SK-N-SH (cell line): Measurements from ENCODE around the gene HINT1. TPM values are rescaled to one million over a fixed set of nuclear protein-coding genes. Genes with fewer than 3 reads are reported as not detected.

Experiments
- CTCF ChIA-PET: fragments of 300-600, 350-600 bp; formaldehyde crosslinking; extraction: SDS; loops from one replicate; lab custom pipeline; 2021; lab: Yijun Ruan, JAX
- POLR2A ChIA-PET: fragments of 350-600 bp; sonication (Branson Sonifier 250); formaldehyde crosslinking; extraction: SDS; loops from one replicate; lab custom pipeline; 2020; ENCODE audit warnings: antibody characterized with exemption, inconsistent platforms; lab: Yijun Ruan, JAX
- DNase-seq: peaks from one replicate; pipeline ENCODE4 v3.0.0; 2012
- H2AFZ ChIP-seq: fragments of 200-600 bp; sonication (generic); 2 replicates; pipeline ENCODE4 v1.8.1; 2016; ENCODE audit warnings: antibody characterized with exemption, mild to moderate bottlenecking, low read depth
- H3F3A ChIP-seq: fragments of 200-600 bp; sonication (generic); replicated peaks from 2 replicates; pipeline ENCODE3; 2016; ENCODE audit warnings: antibody characterized with exemption, mild to moderate bottlenecking; ENCODE audit not compliant: insufficient read depth
- H3K27ac ChIP-seq, 2 experiments: fragments of 200-500 bp in 1 of 2; fragments of 200-600 bp in 1 of 2; sonication (Bioruptor generic) in 1 of 2; sonication (generic), shearing (Covaris generic) in 1 of 2; 2 replicates each; pipeline versions ENCODE4 v1.5.1 to v1.6.1; 2014 to 2016; ENCODE audit warnings: low read depth in 2 of 2, inconsistent platforms in 1 of 2, low read length in 1 of 2, mild to moderate bottlenecking in 1 of 2, mixed read lengths in 1 of 2
- H3K27me3 ChIP-seq: fragments of 200-600 bp; sonication (generic), shearing (Covaris generic); 2 replicates; pipeline ENCODE4 v1.6.1; 2016; ENCODE audit warnings: mixed run types; ENCODE audit not compliant: insufficient read depth
- H3K36me3 ChIP-seq, 2 experiments: fragments of 200-500 bp in 1 of 2; fragments of 200-600 bp in 1 of 2; sonication (Bioruptor generic) in 1 of 2; sonication (generic) in 1 of 2; replicated peaks in 1 of 2; 2 replicates each; pipeline versions ENCODE3 to v1.5.1; 2014 to 2016; ENCODE audit warnings: low read length in 1 of 2, mild to moderate bottlenecking in 1 of 2; ENCODE audit not compliant: insufficient read depth in 2 of 2, control insufficient read depth in 1 of 2
- H3K4me1 ChIP-seq, 2 experiments: fragments of 200-500 bp in 1 of 2; fragments of 200-600 bp in 1 of 2; sonication (Bioruptor generic) in 1 of 2; sonication (generic), shearing (Covaris generic) in 1 of 2; 2 replicates each; pipeline versions ENCODE4 v1.5.1 to v1.6.1; 2014 to 2016; ENCODE audit warnings: low read depth in 1 of 2, low read length in 1 of 2, mixed run types in 1 of 2; ENCODE audit not compliant: insufficient read depth in 2 of 2, control insufficient read depth in 1 of 2
- H3K4me2 ChIP-seq: fragments of 200-600 bp; sonication (generic), shearing (Covaris generic); 2 replicates; pipeline ENCODE4 v1.6.1; 2017; ENCODE audit warnings: mixed run types
- H3K4me3 ChIP-seq, 2 experiments: fragments of 200-500 bp in 1 of 2; fragments of 200-600 bp in 1 of 2; sonication (Bioruptor generic) in 1 of 2; sonication (generic), shearing (Covaris generic) in 1 of 2; 2 replicates each; pipeline versions ENCODE4 v1.5.1 to v1.8.1; 2014 to 2016; ENCODE audit warnings: low read depth in 2 of 2, inconsistent platforms in 1 of 2, low read length in 1 of 2, mild to moderate bottlenecking in 1 of 2, mixed read lengths in 1 of 2, moderate library complexity in 1 of 2
- H3K79me2 ChIP-seq: fragments of 200-600 bp; sonication (generic); 2 replicates; pipeline ENCODE4 v1.8.1; 2017; ENCODE audit warnings: mild to moderate bottlenecking; ENCODE audit not compliant: insufficient read depth
- H3K9ac ChIP-seq: fragments of 200-600 bp; sonication (generic); 2 replicates; pipeline ENCODE4 v1.6.1; 2017; ENCODE audit warnings: mixed run types
- H3K9me2 ChIP-seq: fragments of 200-600 bp; sonication (generic); 2 replicates; pipeline ENCODE4 v1.6.1; 2017; ENCODE audit warnings: mixed run types
- H3K9me3 ChIP-seq: fragments of 200-600 bp; sonication (generic); 2 replicates; pipeline ENCODE4 v1.6.1; 2017; ENCODE audit warnings: mixed run types, mild to moderate bottlenecking, moderate library complexity
- H4K20me1 ChIP-seq: fragments of 200-600 bp; sonication (generic); 2 replicates; pipeline ENCODE4 v1.6.1; 2017; ENCODE audit warnings: mild to moderate bottlenecking, mixed run types; ENCODE audit not compliant: insufficient read depth
- CTCF ChIP-seq: fragments of 200-600 bp; sonication (generic); IDR thresholded peaks from 2 replicates; pipeline ENCODE4 v1.6.1; 2017; ENCODE audit warnings: antibody characterized with exemption, mild to moderate bottlenecking, moderate library complexity
- EP300 ChIP-seq, 2 experiments: IDR thresholded peaks; 2 replicates each; pipeline versions ENCODE4 v1.4.0 to v1.6.1; 2012; ENCODE audit warnings: borderline replicate concordance in 1 of 2, low read depth in 1 of 2, low read length in 1 of 2
- EZH2phosphoT487 ChIP-seq: fragments of 200-600 bp; sonication (generic); IDR thresholded peaks from 2 replicates; pipeline ENCODE4 v1.6.1; 2017; ENCODE audit warnings: low read depth, mixed run types, mild to moderate bottlenecking, antibody characterized with exemption, moderate library complexity, borderline replicate concordance
- FOXM1 ChIP-seq: IDR thresholded peaks from 2 replicates; pipeline ENCODE4 v1.4.0; 2012; ENCODE audit warnings: low read depth, mild to moderate bottlenecking
- GABPA ChIP-seq: IDR thresholded peaks from 2 replicates; pipeline ENCODE4 v1.4.0; 2012; ENCODE audit warnings: low read depth, mild to moderate bottlenecking
- POLR2AphosphoS5 ChIP-seq: IDR thresholded peaks from 2 replicates; pipeline ENCODE4 v1.6.1; 2012; ENCODE audit warnings: low read depth, low read length
- RAD21 ChIP-seq: IDR thresholded peaks from 2 replicates; pipeline ENCODE4 v1.6.1; 2012; ENCODE audit warnings: mild to moderate bottlenecking, low read length
- RFX5 ChIP-seq: IDR thresholded peaks from 2 replicates; pipeline ENCODE4 v1.6.1; 2012; ENCODE audit warnings: mild to moderate bottlenecking, improper control_type of control experiment, low read length
- TCF12 ChIP-seq: IDR thresholded peaks from 2 replicates; pipeline ENCODE4 v1.4.0; 2012
- YY1 ChIP-seq: IDR thresholded peaks from 2 replicates; pipeline ENCODE4 v1.4.0; 2012; ENCODE audit warnings: low read depth, mild to moderate bottlenecking
- WGBS: methylation state at CpG from one replicate; pipeline ENCODE4 v1.1.6; 2017; ENCODE audit warnings: low lambda C conversion rate; 5-methylcytosine and 5-hydroxymethylcytosine counted together
- polyA plus RNA-seq, 3 experiments: library from polyadenylated mRNA; depleted of rRNA; stranded (reverse); fragments of >200 nt; gene quantifications; 2 replicates each; pipeline ENCODE4 v1.2.3, GENCODE V29; 2012
- TF ChIP-seq, protein P1 (sequence below): IDR thresholded peaks from 2 replicates; pipeline ENCODE4; 2012
- TF ChIP-seq, protein P2 (sequence below): fragments of 150-350 bp; IDR thresholded peaks from 2 replicates; pipeline ENCODE4 v1.6.1; 2017; ENCODE audit warnings: antibody characterized with exemption, low read length, low read depth, borderline replicate concordance

HINT1 gene
- polyA plus RNA-seq, 1 of the 3 experiments (the other 2 are of a cell fraction): 385 TPM

GRCh38 chr5:131211669-131212068 lies 46.6 kb upstream of the HINT1 start:
- H3K27ac ChIP-seq: no peak overlapping the region
- no peaks in the 10 kb centered on the region for H3K9me3 ChIP-seq
- no peaks in the 10 kb centered on the region for H3F3A ChIP-seq
- no peaks in the 10 kb centered on the region for H4K20me1 ChIP-seq
- H3K9me2 ChIP-seq: no peaks in the 10 kb centered on the region
- peaks cover 0 to 4% of the 10 kb centered on the region in 2 experiments; a peak in 1 of 4 replicates for H3K4me1 ChIP-seq
- no peak overlapping the region for H3K4me3 ChIP-seq
- TF ChIP-seq EZH2phosphoT487 (no peak), GABPA (no peak), POLR2AphosphoS5 (no peak), CTCF (no peak), EP300 (IDR thresholded peaks at IDR 0.05; ENCODE audit: borderline replicate concordance in 1 of 2, low read depth in 1 of 2, low read length in 1 of 2) (no peak), RAD21 (no peak), RFX5 (no peak), FOXM1 (no peak)
- TF ChIP-seq, protein P1, sequence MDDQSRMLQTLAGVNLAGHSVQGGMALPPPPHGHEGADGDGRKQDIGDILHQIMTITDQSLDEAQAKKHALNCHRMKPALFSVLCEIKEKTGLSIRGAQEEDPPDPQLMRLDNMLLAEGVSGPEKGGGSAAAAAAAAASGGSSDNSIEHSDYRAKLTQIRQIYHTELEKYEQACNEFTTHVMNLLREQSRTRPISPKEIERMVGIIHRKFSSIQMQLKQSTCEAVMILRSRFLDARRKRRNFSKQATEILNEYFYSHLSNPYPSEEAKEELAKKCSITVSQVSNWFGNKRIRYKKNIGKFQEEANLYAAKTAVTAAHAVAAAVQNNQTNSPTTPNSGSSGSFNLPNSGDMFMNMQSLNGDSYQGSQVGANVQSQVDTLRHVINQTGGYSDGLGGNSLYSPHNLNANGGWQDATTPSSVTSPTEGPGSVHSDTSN: no peak
- TF ChIP-seq, protein P2, sequence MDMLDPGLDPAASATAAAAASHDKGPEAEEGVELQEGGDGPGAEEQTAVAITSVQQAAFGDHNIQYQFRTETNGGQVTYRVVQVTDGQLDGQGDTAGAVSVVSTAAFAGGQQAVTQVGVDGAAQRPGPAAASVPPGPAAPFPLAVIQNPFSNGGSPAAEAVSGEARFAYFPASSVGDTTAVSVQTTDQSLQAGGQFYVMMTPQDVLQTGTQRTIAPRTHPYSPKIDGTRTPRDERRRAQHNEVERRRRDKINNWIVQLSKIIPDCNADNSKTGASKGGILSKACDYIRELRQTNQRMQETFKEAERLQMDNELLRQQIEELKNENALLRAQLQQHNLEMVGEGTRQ: no peak
- TF ChIP-seq, all 33 proteins: peak for 0
- H3K27me3 ChIP-seq: no peaks in the 10 kb centered on the region
- H3K79me2 ChIP-seq: no peaks in the 10 kb centered on the region
- no peak overlapping the region for H3K9ac ChIP-seq
- H3K36me3 ChIP-seq: no peaks in the 10 kb centered on the region
- no peak overlapping the region for H3K4me2 ChIP-seq
- H2AFZ ChIP-seq: no peak overlapping the region
- WGBS: 91% methylated on average over 5 of the region's 5 CpGs
- no peak for DNase-seq
- CTCF ChIA-PET: interaction anchor here (0.6 kb wide), 1 partner anchor 70 kb away, joined by 3 read pairs; no protein-coding TSS in a partner anchor
- POLR2A ChIA-PET: no interaction called here

DNA sequence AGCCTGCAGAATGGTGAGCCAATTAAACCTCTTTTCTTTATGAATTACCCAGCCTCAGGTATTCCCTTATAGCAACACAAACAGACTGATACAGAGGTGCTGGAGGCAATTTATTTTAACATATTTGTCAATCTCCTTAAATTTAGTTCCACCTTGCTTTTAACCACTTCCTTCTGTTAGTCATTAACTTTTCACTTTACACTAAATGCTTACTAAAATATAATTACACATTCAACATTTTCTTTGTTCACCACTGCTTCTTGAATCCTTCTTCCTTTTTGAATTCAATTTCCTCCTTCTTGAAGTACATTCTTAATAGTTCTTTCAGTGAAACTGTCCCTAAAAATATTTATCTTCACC lies 45.1 kb upstream of the HINT1 start:
- no peaks in the 10 kb centered on the region for H3K9me3 ChIP-seq
- H3K27ac ChIP-seq: no peak overlapping the region
- H3K9me2 ChIP-seq: no peaks in the 10 kb centered on the region
- H2AFZ ChIP-seq: no peak overlapping the region
- ChIA-PET CTCF (no interaction called here), POLR2A (no interaction called here)
- no peak for DNase-seq
- H3K27me3 ChIP-seq: no peaks in the 10 kb centered on the region
- H3K4me2 ChIP-seq: no peak overlapping the region
- peaks cover 0 to 4% of the 10 kb centered on the region in 2 experiments; a peak in 1 of 4 replicates for H3K4me1 ChIP-seq
- H4K20me1 ChIP-seq: no peaks in the 10 kb centered on the region
- no peak for TF ChIP-seq YY1
- no peak for TF ChIP-seq TCF12
- H3K4me3 ChIP-seq: no peak overlapping the region
- no peak overlapping the region for H3K9ac ChIP-seq
- H3K79me2 ChIP-seq: no peaks in the 10 kb centered on the region
- H3K36me3 ChIP-seq: no peaks in the 10 kb centered on the region
- no peaks in the 10 kb centered on the region for H3F3A ChIP-seq
